HG02571 (cell line): ENCODE results near the gene SLC27A2.
"Not testable (repeated sequence)": the region's sequence is repeated elsewhere in the genome, so short reads cannot be mapped to it uniquely, and the experiment has no call there.

Experiments used
- ATAC-seq: cut with Tn5 transposase; IDR thresholded peaks from one replicate; pipeline ENCODE4 v1.9.1; 2021; ENCODE audit warnings: mild to moderate bottlenecking, moderate library complexity; ENCODE audit not compliant: unreplicated experiment

The SLC27A2 gene

GRCh38 chr15:50188793-50189192 is 6.8 kb downstream of the SLC27A2 start:
- ATAC-seq, result not testable (repeated sequence)

GRCh38 chr15:50189633-50190032 is 7.6 kb downstream of the SLC27A2 start:
- no peak for ATAC-seq

- no peak for ATAC-seq
Measured at GRCh38 chr15:50190166-50190570, 8.2 kb downstream of the SLC27A2 start.

GRCh38 chr15:50190723-50191122 is 8.7 kb downstream of the SLC27A2 start:
- ATAC-seq, result no peak

- ATAC-seq, result no peak
Measured at GRCh38 chr15:50192164-50192563, 10.2 kb downstream of the SLC27A2 start.

- ATAC-seq, result no peak
Measured at GRCh38 chr15:50192926-50193620, 11.1 kb downstream of the SLC27A2 start.

GRCh38 chr15:50202003-50202402 is 20.0 kb downstream of the SLC27A2 start:
- ATAC-seq, result no peak

- ATAC-seq, result no peak
Measured at GRCh38 chr15:50206020-50206419, 24.0 kb downstream of the SLC27A2 start.

- ATAC-seq, result no peak
Measured at GRCh38 chr15:50209809-50210208, 27.8 kb downstream of the SLC27A2 start.

- ATAC-seq, result no peak
Measured at GRCh38 chr15:50210462-50211157, 28.6 kb downstream of the SLC27A2 start.

GRCh38 chr15:50218291-50218690 is 36.3 kb downstream of the SLC27A2 start:
- ATAC-seq, result no peak

- no peak for ATAC-seq
Measured at GRCh38 chr15:50218691-50219090, 36.7 kb downstream of the SLC27A2 start.

GRCh38 chr15:50219820-50220219 is 37.8 kb downstream of the SLC27A2 start:
- ATAC-seq, result no peak

- ATAC-seq, result no peak
Measured at GRCh38 chr15:50222181-50222580, 40.2 kb downstream of the SLC27A2 start.

GRCh38 chr15:50224606-50225005 is 42.6 kb downstream of the SLC27A2 start:
- ATAC-seq, result no peak

GRCh38 chr15:50225057-50225456 is 43.1 kb downstream of the SLC27A2 start:
- ATAC-seq, result no peak

- ATAC-seq, result no peak
Measured at GRCh38 chr15:50225938-50226337, 43.9 kb downstream of the SLC27A2 start.

- ATAC-seq, result no peak
Measured at GRCh38 chr15:50227076-50227475, 45.1 kb downstream of the SLC27A2 start.

GRCh38 chr15:50228866-50229265 is 46.9 kb downstream of the SLC27A2 start:
- ATAC-seq, result no peak

GRCh38 chr15:50229336-50229735 is 47.3 kb downstream of the SLC27A2 start:
- no peak for ATAC-seq

GRCh38 chr15:50231761-50232160 is 49.8 kb downstream of the SLC27A2 start:
- no peak for ATAC-seq

- ATAC-seq, result no peak
Measured at GRCh38 chr15:50232791-50233190, 50.8 kb downstream of the SLC27A2 start.
